Heart right ventricle (tissue), 16 donors: ENCODE results near the gene STK24. TPM values are rescaled to one million over a fixed set of nuclear protein-coding genes. Genes with fewer than 3 reads are reported as not detected.

Experiments
- ATAC-seq, 8 donors: fragments of 200-7000 bp; cut with Tn5 transposase; one replicate each; pipeline ENCODE4 v1.9.1; 2020; ENCODE audit warnings: mild to moderate bottlenecking in 8 of 8, moderate library complexity in 8 of 8, moderate number of reproducible peaks in 1 of 8
- DNase-seq, 2 donors: peaks; one replicate each; pipeline ENCODE4 v3.0.0-alpha.2; 2020
- H3K27ac ChIP-seq, 10 donors: fragments of 200-600 bp; sonication (generic) in 2 of 10; one replicate each; pipeline versions ENCODE4 v1.5.0 to v1.8.0; 2020 to 2022; ENCODE audit warnings: mild to moderate bottlenecking in 3 of 10
- H3K27me3 ChIP-seq, 7 donors: fragments of 200-600 bp; one replicate each; pipeline ENCODE4 v1.8.0; 2021 to 2022; ENCODE audit warnings: mild to moderate bottlenecking in 2 of 7
- H3K36me3 ChIP-seq, 9 donors: fragments of 200-600 bp; sonication (generic) in 1 of 9; one replicate each; pipeline versions ENCODE4 v1.5.0 to v1.8.0; 2020 to 2022; ENCODE audit warnings: mild to moderate bottlenecking in 2 of 9
- H3K4me1 ChIP-seq, 9 donors: fragments of 200-600 bp; sonication (generic) in 1 of 9; one replicate each; pipeline versions ENCODE4 v1.5.0 to v1.8.0; 2020 to 2022; ENCODE audit warnings: mild to moderate bottlenecking in 4 of 9
- H3K4me3 ChIP-seq, 10 donors: fragments of 200-600 bp; sonication (generic) in 2 of 10; one replicate each; pipeline versions ENCODE4 v1.5.0 to v1.8.0; 2020 to 2022; ENCODE audit warnings: mild to moderate bottlenecking in 7 of 10, moderate library complexity in 2 of 10
- H3K9me3 ChIP-seq, 11 donors: fragments of 200-600 bp in 10 of 11; sonication (generic) in 2 of 11; one replicate each; pipeline versions ENCODE4 v1.5.0 to v1.8.0; 2013 to 2022; ENCODE audit warnings: mild to moderate bottlenecking in 2 of 11, control low read depth in 1 of 11, moderate library complexity in 1 of 11
- CTCF ChIP-seq, 9 donors: fragments of 200-600 bp; sonication (generic) in 2 of 9; IDR thresholded peaks; one replicate each; pipeline versions ENCODE4 v1.5.0 to v1.8.0; 2021 to 2022; ENCODE audit warnings: antibody characterized with exemption in 9 of 9, mild to moderate bottlenecking in 5 of 9, moderate library complexity in 1 of 9
- WGBS, 2 donors: extraction: QIAGEN DNeasy Blood & Tissue Kit; methylation state at CpG; one replicate each; pipeline ENCODE4 v1.1.7; 2013; ENCODE audit warnings: inconsistent platforms in 1 of 2; 5-methylcytosine and 5-hydroxymethylcytosine counted together
- intact Hi-C, 10 donors: fragments of 100-400 bp; cut with DNase I; formaldehyde crosslinking; loops; one replicate each; pipeline versions ENCODE4 v1.11.1 to v1.14.2; 2022
- polyA plus RNA-seq, 2 donors: library from polyadenylated mRNA; stranded (reverse); fragments of 200-250 nt; gene quantifications; one replicate each; pipeline ENCODE4 v1.2.3, GENCODE V29; 2013
- total RNA-seq, 10 donors: library from RNA; stranded (reverse); fragmentation: NEBNext Ultra II Directional in 3 of 10; extraction: Animal tissue kit (Norgen Biotek cat#: 25700) in 3 of 10; gene quantifications; one replicate each; pipeline versions ENCODE4 v1.2.1 to v1.2.4, GENCODE V29; 2021 to 2023
- donor health status: Arrhythmogenic right ventricular cardiomyopathy.
- donor health status: ischemic (EF 13 %, LVEDD 7.1; RV severe dilation, severe dysfunction).
- donor health status: healthy with polysubstance abuse.
- donor health status: DM: no; HTN: yes; CAD: no.
- donor health status: DM: no; HTN: no; CAD: no.
- donor health status: ischemic (EF 25% LVEDD 6.9; RV normal size, moderate dysfunction).
- donor health status: ischemic (EF 25% LVEDD 5.7; RV mildly dilated, moderate dysfunction).
- donor health status: healthy.
- donor health status: DM: yes; HTN: yes; CAD: no.
- donor health status: Ischemic cardiomyopathy.
- donor health status: ischemic (EF 35%, LVEDD 5.7; RV mildly dilated, moderate dysfunction).
- donor health status: nonischemic (EF 11% LVEDD 7.7; RV severe dilation, severe dysfunction).
- donor health status: DM: yes; HTN: yes; CAD: no.
- donor health status: PGD.
- donor health status: ischemic (EF 29% LVEDD 5.4; RV normal size, mild dysfunction).
- donor health status: nonischemic (EF 23%, LVEDD 6.1; RV moderate dilation, normal function).

Gene STK24
- total and polyA plus RNA-seq, 12 donors, result 20.8 to 72.9 (median 61.5) TPM

GRCh38 chr13:98510156-98510509 lies 66.8 kb downstream of the STK24 start:
- ATAC-seq, result no peak
- no peak for TF ChIP-seq CTCF (IDR thresholded peaks at IDR 0.05)

GRCh38 chr13:98509271-98510155 lies 67.4 kb downstream of the STK24 start:
- WGBS, 2 donors, result 58 to 68% methylated on average over 10 of the region's 10 CpGs
- peaks cover 26 to 84% (median 73%) of the 10 kb centered on the region in 9 donors for H3K4me1 ChIP-seq
- H3K27ac ChIP-seq, result peak overlapping the region in 9 of 10 donors; percentile 3 to 85 (median 46)
- no peaks in the 10 kb centered on the region for H3K27me3 ChIP-seq
- no peaks in the 10 kb centered on the region for H3K9me3 ChIP-seq
- no peak for TF ChIP-seq CTCF (IDR thresholded peaks at IDR 0.05)
- intact Hi-C loops, result loop anchor here in 7 of 10 donors (5.0 to 10.0 kb wide), 5 partner anchors 55 to 68 kb away; partner anchors contain the start of gene STK24 (in 4 of the 7)
- no peak overlapping the region for H3K4me3 ChIP-seq
- ATAC-seq, result peak in 7 of 8 donors; percentile 40 to 83 (median 73)
- DNase-seq, result peak in 1 of 2 donors; percentile 44
- H3K36me3 ChIP-seq, result peaks cover 0 to 7% (median 0%) of the 10 kb centered on the region in 9 donors

More at GRCh38 chr13:98510156-98510509, 66.8 kb downstream of the STK24 start:
- H3K9me3 ChIP-seq, result no peaks in the 10 kb centered on the region
- intact Hi-C loops, result no loop called here
- no peak overlapping the region for H3K4me3 ChIP-seq
- H3K27me3 ChIP-seq, result no peaks in the 10 kb centered on the region
- DNase-seq, result no peak
- H3K27ac ChIP-seq, result peak overlapping the region in 7 of 10 donors; percentile 3 to 85 (median 55)
- H3K36me3 ChIP-seq, result peaks cover 0 to 7% (median 0%) of the 10 kb centered on the region in 9 donors
- H3K4me1 ChIP-seq, result peaks cover 21 to 83% (median 71%) of the 10 kb centered on the region in 9 donors
- 95 to 97% methylated on average over 7 of the region's 7 CpGs for WGBS, 2 donors

- no peak for TF ChIP-seq CTCF (IDR thresholded peaks at IDR 0.05)
- intact Hi-C loops, result loop anchor here in 7 of 10 donors (5.0 to 10.0 kb wide), 5 partner anchors 56 to 69 kb away; partner anchors contain the start of gene STK24 (in 4 of the 7)
- H3K27ac ChIP-seq, result peak overlapping the region in 9 of 10 donors; percentile 3 to 85 (median 46)
- no peak for ATAC-seq
- peaks cover 27 to 84% (median 77%) of the 10 kb centered on the region in 9 donors for H3K4me1 ChIP-seq
- H3K27me3 ChIP-seq, result no peaks in the 10 kb centered on the region
- DNase-seq, result no peak
- no peaks in the 10 kb centered on the region for H3K9me3 ChIP-seq
- 71 to 85% methylated on average over 2 of the region's 2 CpGs for WGBS, 2 donors
- peaks cover 0 to 7% (median 0%) of the 10 kb centered on the region in 9 donors for H3K36me3 ChIP-seq
- H3K4me3 ChIP-seq, result no peak overlapping the region
Observed at GRCh38 chr13:98508685-98509084, 68.2 kb downstream of the STK24 start.

GRCh38 chr13:98508280-98508679 lies 68.6 kb downstream of the STK24 start:
- H3K4me3 ChIP-seq, result no peak overlapping the region
- peaks cover 0 to 8% (median 0%) of the 10 kb centered on the region in 9 donors for H3K36me3 ChIP-seq
- intact Hi-C loops, result loop anchor here in 7 of 10 donors (5.0 to 10.0 kb wide), 5 partner anchors 57 to 69 kb away; partner anchors contain the start of gene STK24 (in 4 of the 7)
- 81 to 83% methylated on average over 2 of the region's 2 CpGs for WGBS, 2 donors
- H3K27ac ChIP-seq, result peak overlapping the region in 6 of 10 donors; percentile 3 to 85 (median 50)
- H3K27me3 ChIP-seq, result no peaks in the 10 kb centered on the region
- ATAC-seq, result no peak
- no peak for DNase-seq
- H3K4me1 ChIP-seq, result peaks cover 32 to 87% (median 79%) of the 10 kb centered on the region in 9 donors
- H3K9me3 ChIP-seq, result no peaks in the 10 kb centered on the region
- TF ChIP-seq CTCF (IDR thresholded peaks at IDR 0.05), result no peak
